Breast epithelium (tissue), 4 donors: Measurements from ENCODE around the gene SRGAP1. TPM values are rescaled to one million over a fixed set of nuclear protein-coding genes. Genes with fewer than 3 reads are reported as not detected.

ENCODE experiments used
- DNase-seq, 2 donors: peaks; one replicate each; pipeline ENCODE4 v3.0.0-alpha.2; 2019; ENCODE audit warnings: low spot score in 2 of 2
- H3K27ac ChIP-seq, 2 donors: fragments of 200-600 bp; sonication (generic) in 1 of 2; one replicate each; pipeline ENCODE4 v1.5.1; 2016 to 2019; ENCODE audit warnings: mild to moderate bottlenecking in 1 of 2
- H3K27me3 ChIP-seq, 2 donors: fragments of 200-600 bp; sonication (generic) in 1 of 2; one replicate each; pipeline versions ENCODE4 v1.5.1 to v1.6.0; 2017 to 2019; ENCODE audit warnings: control low read depth in 1 of 2, mild to moderate bottlenecking in 1 of 2
- H3K36me3 ChIP-seq: fragments of 200-600 bp; one replicate; pipeline ENCODE4 v1.5.1; 2019
- H3K4me1 ChIP-seq, 2 donors: fragments of 200-600 bp; sonication (generic); one replicate each; pipeline ENCODE4 v1.5.1; 2016 to 2019; ENCODE audit warnings: control low read depth in 1 of 2
- H3K4me3 ChIP-seq, 3 donors: fragments of 200-600 bp; sonication (generic); 1 replicate in 2 of 3; 2 replicates in 1 of 3; pipeline ENCODE4 v1.5.1; 2016 to 2019; ENCODE audit warnings: mild to moderate bottlenecking in 3 of 3, moderate library complexity in 2 of 3
- H3K9me3 ChIP-seq, 2 donors: fragments of 200-600 bp; sonication (generic) in 1 of 2; one replicate each; pipeline ENCODE4 v1.5.1; 2016 to 2019; ENCODE audit warnings: control low read depth in 1 of 2
- CTCF ChIP-seq, 3 donors: fragments of 450-650 bp; IDR thresholded peaks; one replicate each; pipeline ENCODE4 v1.5.1; 2016 to 2017; ENCODE audit warnings: antibody characterized with exemption in 3 of 3, mild to moderate bottlenecking in 3 of 3, moderate library complexity in 3 of 3
- POLR2A ChIP-seq: fragments of 450-650 bp; IDR thresholded peaks from one replicate; pipeline ENCODE4 v1.6.1; 2016; ENCODE audit warnings: antibody characterized with exemption, mild to moderate bottlenecking, moderate library complexity
- POLR2AphosphoS5 ChIP-seq, 3 donors: sonication (generic); formaldehyde crosslinking; IDR thresholded peaks; one replicate each; pipeline ENCODE4 v1.6.1; 2017; ENCODE audit warnings: antibody characterized with exemption in 3 of 3
- intact Hi-C: fragments of 100-400 bp; cut with DNase I; formaldehyde crosslinking; loops from one replicate; pipeline ENCODE4 v1.15.1; 2023; ENCODE audit warnings: low total_unique reads
- total RNA-seq, 3 donors: library from RNA; depleted of rRNA; stranded (reverse); fragments of >200 nt; gene quantifications; one replicate each; pipeline ENCODE4 v1.1.0, GENCODE V29; 2016

SRGAP1 gene
- total RNA-seq, 3 donors from 2014 or later: 20.3 to 58.7 (median 29.3) TPM

GRCh38 chr12:64137117-64137516, 292.6 kb downstream of the SRGAP1 start:
- Histone ChIP-seq H3K9me3 (peaks cover 14 to 17% of the 10 kb centered on the region in 2 donors), H3K4me1 (no peaks in the 10 kb centered on the region), H3K27me3 (no peaks in the 10 kb centered on the region), H3K27ac (no peak overlapping the region), H3K36me3 (no peaks in the 10 kb centered on the region), H3K4me3 (no peak overlapping the region)
- no peak for DNase-seq
- intact Hi-C loops: no loop called here
- TF ChIP-seq POLR2A (no peak), POLR2AphosphoS5 (IDR thresholded peaks at IDR 0.05) (no peak), CTCF (IDR thresholded peaks at IDR 0.05) (no peak)

GRCh38 chr12:64139021-64139420, 294.5 kb downstream of the SRGAP1 start:
- TF ChIP-seq CTCF (IDR thresholded peaks at IDR 0.05) (no peak), POLR2A (no peak), POLR2AphosphoS5 (IDR thresholded peaks at IDR 0.05) (no peak)
- Histone ChIP-seq H3K9me3 (peaks cover under 1 to 3% of the 10 kb centered on the region in 2 donors), H3K4me1 (no peaks in the 10 kb centered on the region), H3K27ac (no peak overlapping the region), H3K4me3 (no peak overlapping the region), H3K27me3 (no peaks in the 10 kb centered on the region), H3K36me3 (no peaks in the 10 kb centered on the region)
- intact Hi-C loops: no loop called here
- DNase-seq: no peak

- H3K27me3 ChIP-seq: no peaks in the 10 kb centered on the region
- no peak for DNase-seq
- TF ChIP-seq CTCF (IDR thresholded peaks at IDR 0.05) (no peak), POLR2AphosphoS5 (IDR thresholded peaks at IDR 0.05) (no peak), POLR2A (no peak)
- no peak overlapping the region for H3K27ac ChIP-seq
- no peak overlapping the region for H3K4me3 ChIP-seq
- H3K4me1 ChIP-seq: no peaks in the 10 kb centered on the region
- H3K9me3 ChIP-seq: no peaks in the 10 kb centered on the region
- no peaks in the 10 kb centered on the region for H3K36me3 ChIP-seq
- intact Hi-C loops: no loop called here
These were observed 297.9 kb downstream of the SRGAP1 start for GRCh38 chr12:64142382-64142781.

- no peaks in the 10 kb centered on the region for H3K9me3 ChIP-seq
- no peaks in the 10 kb centered on the region for H3K27me3 ChIP-seq
- TF ChIP-seq POLR2AphosphoS5 (IDR thresholded peaks at IDR 0.05) (no peak), CTCF (IDR thresholded peaks at IDR 0.05) (no peak), POLR2A (no peak)
- H3K4me3 ChIP-seq: no peak overlapping the region
- H3K36me3 ChIP-seq: no peaks in the 10 kb centered on the region
- no peak for DNase-seq
- intact Hi-C loops: no loop called here
- no peak overlapping the region for H3K27ac ChIP-seq
- H3K4me1 ChIP-seq: no peaks in the 10 kb centered on the region
These were observed 298.3 kb downstream of the SRGAP1 start for GRCh38 chr12:64142784-64143183.

GRCh38 chr12:64145226-64145625, 300.7 kb downstream of the SRGAP1 start:
- H3K36me3 ChIP-seq: no peaks in the 10 kb centered on the region
- intact Hi-C loops: no loop called here
- TF ChIP-seq POLR2AphosphoS5 (IDR thresholded peaks at IDR 0.05) (no peak), CTCF (IDR thresholded peaks at IDR 0.05) (no peak)

More at GRCh38 chr12:64145226-64145625, 300.7 kb downstream of the SRGAP1 start:
- DNase-seq: no peak
- Histone ChIP-seq H3K27ac (no peak overlapping the region), H3K4me3 (no peak overlapping the region), H3K4me1 (no peaks in the 10 kb centered on the region), H3K27me3 (no peaks in the 10 kb centered on the region), H3K9me3 (no peaks in the 10 kb centered on the region)
